Smooth muscle cell (in vitro differentiated cells): ENCODE measurements around the gene TSHZ2. TPM values are rescaled to one million over a fixed set of nuclear protein-coding genes. Genes with fewer than 3 reads are reported as not detected.

ENCODE experiments used
- DNase-seq: peaks from one replicate; lab custom pipeline; 2025; ENCODE audit not compliant: unreplicated experiment; lab: John Stamatoyannopoulos, UW
- H2AFZ ChIP-seq: fragments of 200-600 bp; sonication (generic); 2 replicates; pipeline ENCODE4 v1.6.0; 2016; ENCODE audit warnings: antibody characterized with exemption, low read depth, mild to moderate bottlenecking
- H3F3A ChIP-seq: fragments of 200-600 bp; sonication (generic); 2 replicates; pipeline ENCODE4 v1.6.0; 2017; ENCODE audit warnings: antibody characterized with exemption, low read depth
- H3K27ac ChIP-seq: fragments of 200-600 bp; sonication (generic); 2 replicates; pipeline ENCODE4 v1.5.1; 2016; ENCODE audit warnings: low read depth, mild to moderate bottlenecking
- H3K27me3 ChIP-seq: fragments of 200-600 bp; sonication (generic); 2 replicates; pipeline ENCODE4 v1.6.1; 2016; ENCODE audit warnings: low read depth, mild to moderate bottlenecking
- H3K36me3 ChIP-seq: fragments of 200-600 bp; sonication (generic); 2 replicates; pipeline ENCODE4 v1.5.1; 2016; ENCODE audit warnings: low read depth
- H3K4me1 ChIP-seq: fragments of 200-600 bp; sonication (generic); 2 replicates; pipeline ENCODE4 v1.5.1; 2016; ENCODE audit warnings: low read depth
- H3K4me2 ChIP-seq: fragments of 200-600 bp; sonication (generic); 2 replicates; pipeline ENCODE4 v1.6.0; 2016; ENCODE audit warnings: mild to moderate bottlenecking
- H3K4me3 ChIP-seq: fragments of 200-600 bp; sonication (generic); 2 replicates; pipeline ENCODE4 v1.5.1; 2016; ENCODE audit warnings: mild to moderate bottlenecking
- H3K79me2 ChIP-seq: fragments of 200-600 bp; sonication (generic); 2 replicates; pipeline ENCODE4 v1.6.0; 2016; ENCODE audit warnings: low read depth, mild to moderate bottlenecking
- H3K9ac ChIP-seq: fragments of 200-600 bp; sonication (generic); 2 replicates; pipeline ENCODE4 v1.6.0; 2016; ENCODE audit warnings: low read depth
- H3K9me3 ChIP-seq: fragments of 200-600 bp; sonication (generic); replicated peaks from 2 replicates; pipeline ENCODE4 v1.5.1; 2016; ENCODE audit warnings: low read depth
- H4K20me1 ChIP-seq: fragments of 200-600 bp; sonication (generic); 2 replicates; pipeline ENCODE4 v1.6.0; 2016; ENCODE audit warnings: low read depth
- WGBS: methylation state at CpG from one replicate; pipeline ENCODE4 v1.1.7; 2016; ENCODE audit warnings: low lambda C conversion rate; 5-methylcytosine and 5-hydroxymethylcytosine counted together
- polyA plus RNA-seq: library from polyadenylated mRNA; unstranded; fragments of >200 nt; fragmentation: Nextera tagmentation; extraction: Ambion mirVana; gene quantifications from 2 replicates; pipeline ENCODE4 v1.2.1, GENCODE V29; 2016
- total RNA-seq: library from RNA; depleted of rRNA; stranded (reverse); fragments of >200 nt; gene quantifications from 2 replicates; pipeline ENCODE4 v1.2.3, GENCODE V29; 2014
- TF ChIP-seq, protein P1 (sequence below): fragments of 200-600 bp; sonication (generic); IDR thresholded peaks from 2 replicates; pipeline ENCODE4 v1.5.1; 2017; ENCODE audit warnings: borderline replicate concordance, mild to moderate bottlenecking, antibody characterized with exemption; ENCODE audit not compliant: insufficient read depth, poor library complexity, severe bottlenecking

The TSHZ2 gene, protein sequence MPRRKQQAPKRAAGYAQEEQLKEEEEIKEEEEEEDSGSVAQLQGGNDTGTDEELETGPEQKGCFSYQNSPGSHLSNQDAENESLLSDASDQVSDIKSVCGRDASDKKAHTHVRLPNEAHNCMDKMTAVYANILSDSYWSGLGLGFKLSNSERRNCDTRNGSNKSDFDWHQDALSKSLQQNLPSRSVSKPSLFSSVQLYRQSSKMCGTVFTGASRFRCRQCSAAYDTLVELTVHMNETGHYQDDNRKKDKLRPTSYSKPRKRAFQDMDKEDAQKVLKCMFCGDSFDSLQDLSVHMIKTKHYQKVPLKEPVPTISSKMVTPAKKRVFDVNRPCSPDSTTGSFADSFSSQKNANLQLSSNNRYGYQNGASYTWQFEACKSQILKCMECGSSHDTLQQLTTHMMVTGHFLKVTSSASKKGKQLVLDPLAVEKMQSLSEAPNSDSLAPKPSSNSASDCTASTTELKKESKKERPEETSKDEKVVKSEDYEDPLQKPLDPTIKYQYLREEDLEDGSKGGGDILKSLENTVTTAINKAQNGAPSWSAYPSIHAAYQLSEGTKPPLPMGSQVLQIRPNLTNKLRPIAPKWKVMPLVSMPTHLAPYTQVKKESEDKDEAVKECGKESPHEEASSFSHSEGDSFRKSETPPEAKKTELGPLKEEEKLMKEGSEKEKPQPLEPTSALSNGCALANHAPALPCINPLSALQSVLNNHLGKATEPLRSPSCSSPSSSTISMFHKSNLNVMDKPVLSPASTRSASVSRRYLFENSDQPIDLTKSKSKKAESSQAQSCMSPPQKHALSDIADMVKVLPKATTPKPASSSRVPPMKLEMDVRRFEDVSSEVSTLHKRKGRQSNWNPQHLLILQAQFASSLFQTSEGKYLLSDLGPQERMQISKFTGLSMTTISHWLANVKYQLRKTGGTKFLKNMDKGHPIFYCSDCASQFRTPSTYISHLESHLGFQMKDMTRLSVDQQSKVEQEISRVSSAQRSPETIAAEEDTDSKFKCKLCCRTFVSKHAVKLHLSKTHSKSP (N-terminal part only)
- 6.6 and 13.7 TPM in 2 replicates for total RNA-seq
- 4.8 and 6.3 TPM in 2 replicates for polyA plus RNA-seq

DNA sequence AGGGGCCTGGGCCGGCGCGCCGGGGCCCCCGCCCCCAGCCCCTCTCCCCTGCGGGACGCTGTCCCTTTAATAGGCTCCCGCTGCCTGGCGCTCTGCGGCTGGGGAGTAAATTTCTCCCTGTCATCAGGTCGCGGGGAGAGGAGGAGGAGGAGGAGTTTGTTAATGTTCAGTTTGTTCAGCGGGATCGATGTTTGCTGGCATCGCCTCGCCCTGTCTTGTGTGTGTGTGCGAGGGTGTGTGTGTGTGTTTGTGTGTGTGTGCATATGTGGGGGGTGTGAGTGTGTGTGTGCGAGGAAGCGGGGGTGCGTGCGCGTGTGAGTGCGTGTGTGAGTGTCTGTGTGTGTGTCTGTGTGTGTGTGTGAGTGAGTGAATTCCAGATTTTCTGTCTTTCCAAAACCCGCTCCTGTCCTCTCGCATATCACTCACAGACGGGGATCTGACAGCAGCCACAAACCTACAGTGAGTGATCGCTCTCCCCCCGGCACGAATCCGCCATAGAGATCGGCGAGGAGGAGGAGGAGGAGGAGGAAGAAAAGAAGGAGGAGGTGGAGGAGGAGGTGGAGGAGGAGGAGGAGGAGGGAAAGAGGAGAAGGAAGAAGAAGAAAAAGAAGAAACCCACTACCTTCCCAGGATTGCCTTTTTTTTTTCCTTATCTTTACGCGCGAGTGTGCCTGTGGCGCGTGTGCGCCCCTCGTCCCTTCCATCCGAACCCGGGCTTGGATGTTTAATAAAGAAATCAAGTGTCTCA, at the start of gene TSHZ2:
Gene TSHZ2 (plus strand): TSS at position 169 of the 748 bp plus-strand sequence. CDS start 936 bp downstream, outside the sequence.
- Histone ChIP-seq H3K27ac (peak within 1 kb of the TSS; percentile 37), H4K20me1 (no peaks in the 10 kb centered on the region), H2AFZ (peak within 1 kb of the TSS; percentile 99), H3K9me3 (no peaks in the 10 kb centered on the region), H3K27me3 (peaks cover 4% of the 10 kb centered on the region), H3K4me2 (peak within 1 kb of the TSS; percentile 99), H3K79me2 (peaks cover 38% of the 10 kb centered on the region), H3F3A (no peaks in the 10 kb centered on the region), H3K4me1 (peaks cover 11% of the 10 kb centered on the region), H3K36me3 (no peaks in the 10 kb centered on the region), H3K9ac (peak within 1 kb of the TSS; percentile 82), H3K4me3 (peak within 1 kb of the TSS; percentile 96)
- TF ChIP-seq, protein P1, sequence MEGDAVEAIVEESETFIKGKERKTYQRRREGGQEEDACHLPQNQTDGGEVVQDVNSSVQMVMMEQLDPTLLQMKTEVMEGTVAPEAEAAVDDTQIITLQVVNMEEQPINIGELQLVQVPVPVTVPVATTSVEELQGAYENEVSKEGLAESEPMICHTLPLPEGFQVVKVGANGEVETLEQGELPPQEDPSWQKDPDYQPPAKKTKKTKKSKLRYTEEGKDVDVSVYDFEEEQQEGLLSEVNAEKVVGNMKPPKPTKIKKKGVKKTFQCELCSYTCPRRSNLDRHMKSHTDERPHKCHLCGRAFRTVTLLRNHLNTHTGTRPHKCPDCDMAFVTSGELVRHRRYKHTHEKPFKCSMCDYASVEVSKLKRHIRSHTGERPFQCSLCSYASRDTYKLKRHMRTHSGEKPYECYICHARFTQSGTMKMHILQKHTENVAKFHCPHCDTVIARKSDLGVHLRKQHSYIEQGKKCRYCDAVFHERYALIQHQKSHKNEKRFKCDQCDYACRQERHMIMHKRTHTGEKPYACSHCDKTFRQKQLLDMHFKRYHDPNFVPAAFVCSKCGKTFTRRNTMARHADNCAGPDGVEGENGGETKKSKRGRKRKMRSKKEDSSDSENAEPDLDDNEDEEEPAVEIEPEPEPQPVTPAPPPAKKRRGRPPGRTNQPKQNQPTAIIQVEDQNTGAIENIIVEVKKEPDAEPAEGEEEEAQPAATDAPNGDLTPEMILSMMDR, result no peak
- WGBS, result 2% methylated on average over 18 of the region's 41 CpGs
- DNase-seq, result no peak

DNA sequence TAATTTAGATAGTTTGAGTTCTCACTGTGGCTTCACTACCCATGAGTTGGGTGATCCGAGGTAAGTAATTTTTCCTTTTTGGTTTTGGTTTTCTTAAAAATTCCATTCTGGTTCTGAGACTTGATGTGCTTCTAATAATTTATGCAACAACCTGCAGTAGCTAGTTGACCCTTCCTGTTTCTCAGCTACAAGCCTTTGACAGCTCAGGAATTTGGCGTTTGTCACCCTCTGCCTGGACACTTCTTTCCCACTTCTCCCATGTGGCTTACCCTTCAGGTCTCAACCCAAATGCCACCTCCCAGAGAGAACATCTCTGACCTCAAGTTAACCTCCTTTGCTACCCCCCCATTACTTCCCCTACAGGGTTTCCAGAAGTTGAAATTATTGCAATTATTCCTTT, 49.7 kb upstream of the TSHZ2 start:
- no peaks in the 10 kb centered on the region for H4K20me1 ChIP-seq
- no peaks in the 10 kb centered on the region for H3K36me3 ChIP-seq
- no peak for DNase-seq
- peaks cover 18% of the 10 kb centered on the region for H3K4me1 ChIP-seq
- H2AFZ ChIP-seq, result no peak overlapping the region
- no peak overlapping the region for H3K4me3 ChIP-seq
- no peak overlapping the region for H3K4me2 ChIP-seq
- H3K79me2 ChIP-seq, result no peaks in the 10 kb centered on the region
- WGBS, result 87% methylated on average over 2 of the region's 2 CpGs
- TF ChIP-seq, protein P1, result no peak
- no peak overlapping the region for H3K27ac ChIP-seq
- no peaks in the 10 kb centered on the region for H3F3A ChIP-seq
- no peak overlapping the region for H3K9ac ChIP-seq
- H3K27me3 ChIP-seq, result no peaks in the 10 kb centered on the region
- H3K9me3 ChIP-seq, result no peaks in the 10 kb centered on the region

DNA sequence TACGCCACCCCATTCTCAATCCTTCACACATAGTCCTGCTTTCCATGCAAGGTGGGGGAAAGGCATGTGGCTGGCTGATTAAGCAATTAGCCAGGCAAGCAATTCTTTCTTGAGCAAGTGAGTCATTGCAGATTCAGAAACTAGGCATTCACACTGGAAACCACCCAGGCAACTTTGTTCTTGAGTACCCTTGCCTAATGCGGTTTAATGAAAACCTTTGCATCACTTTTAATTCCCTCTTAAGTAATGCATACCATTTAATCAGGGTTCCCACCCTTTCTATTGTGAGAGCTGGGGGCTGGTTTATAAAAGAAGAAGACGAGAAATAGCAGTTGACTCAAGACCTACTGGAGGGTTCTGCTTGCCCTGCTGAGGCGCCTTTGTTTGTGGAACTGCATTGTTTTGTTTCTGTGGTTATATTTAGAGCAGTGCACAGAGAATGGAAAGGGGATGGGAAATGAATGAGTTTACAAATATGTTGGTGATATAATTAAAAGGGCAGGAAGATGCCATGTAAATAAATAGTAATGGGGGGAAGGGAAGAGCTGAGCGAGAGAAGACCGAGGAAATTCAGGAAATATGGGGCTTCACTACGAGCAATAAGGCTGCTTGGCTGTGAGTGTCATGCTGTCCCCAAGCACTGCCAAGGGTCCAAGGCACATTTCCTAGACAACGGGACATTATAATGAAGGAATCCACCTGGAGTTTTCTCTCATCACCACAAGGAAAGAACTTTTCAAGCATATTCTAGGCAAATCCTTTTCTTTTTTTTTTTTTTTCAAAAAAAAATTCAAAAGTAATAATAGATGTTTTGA, 48.8 kb upstream of the TSHZ2 start:
- peak overlapping the region; percentile 3 for H3K9ac ChIP-seq
- H3K4me1 ChIP-seq, result peaks cover 18% of the 10 kb centered on the region
- peak overlapping the region; percentile 79 for H3K27ac ChIP-seq
- no peaks in the 10 kb centered on the region for H3F3A ChIP-seq
- no peaks in the 10 kb centered on the region for H3K36me3 ChIP-seq
- no peak for DNase-seq
- no peaks in the 10 kb centered on the region for H3K79me2 ChIP-seq
- H3K4me2 ChIP-seq, result peak overlapping the region; percentile 75
- H3K9me3 ChIP-seq, result no peaks in the 10 kb centered on the region
- H4K20me1 ChIP-seq, result no peaks in the 10 kb centered on the region
- H3K4me3 ChIP-seq, result no peak overlapping the region
- TF ChIP-seq, protein P1, result no peak
- H3K27me3 ChIP-seq, result no peaks in the 10 kb centered on the region
- 62% methylated on average over 8 of the region's 8 CpGs for WGBS
- no peak overlapping the region for H2AFZ ChIP-seq
